Measurements from ENCODE around the gene RNF44.

The RNF44 gene

DNA sequence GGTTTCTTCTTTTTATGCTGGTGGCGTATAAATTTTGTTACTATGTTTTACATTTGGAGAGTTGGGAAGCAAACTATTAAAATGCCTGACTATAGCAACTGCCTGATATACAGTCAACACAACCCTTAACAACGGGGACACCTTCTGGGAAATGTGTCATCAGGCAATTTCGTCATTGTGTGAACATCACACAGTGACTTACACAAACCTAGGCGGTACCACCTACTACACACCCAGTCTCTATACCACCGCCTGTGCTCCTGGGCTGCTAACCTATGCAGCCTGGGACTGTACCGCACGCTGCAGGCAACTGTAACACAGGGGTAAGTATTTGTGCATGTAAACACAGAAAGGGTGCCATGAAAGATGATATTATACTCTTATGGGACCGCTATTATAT, 10.6 kb upstream of the RNF44 start:
- Histone ChIP-seq H3K4me1 (ENCODE audit: low read length) (peaks cover 3% of the 10 kb centered on the region; the same call in 1 of the 2 replicates), H4K20me1 (ENCODE audit: insufficient read depth, low read length) (no peaks in the 10 kb centered on the region), H3K27me3 (replicated peaks; ENCODE audit: insufficient read depth, low read length) (no peaks in the 10 kb centered on the region), H3K4me2 (ENCODE audit: low read depth, low read length) (no peak overlapping the region), H3K27ac (ENCODE audit: low read length) (no peak overlapping the region), H3K4me3 (ENCODE audit: low read length) (no peak overlapping the region), H2AFZ (ENCODE audit: low read length) (no peak overlapping the region), H3F3A (ENCODE audit: insufficient read depth, low read length) (peaks cover 10% of the 10 kb centered on the region), H3K36me3 (replicated peaks; ENCODE audit: insufficient read depth, low read length) (no peaks in the 10 kb centered on the region), H3K9me2 (replicated peaks; ENCODE audit: insufficient read depth, low read length) (no peaks in the 10 kb centered on the region), H3K79me2 (ENCODE audit: low read length) (0 out of 2 replicates have a peak, but pooled peaks cover 2% of the 10 kb centered on the region), H3K9ac (ENCODE audit: low read length) (no peak overlapping the region), H3K9me3 (replicated peaks; ENCODE audit: insufficient read depth, low read length) (no peaks in the 10 kb centered on the region)
- no peak for TF ChIP-seq EZH2 (optimal IDR thresholded peaks at IDR 0.05; ENCODE audit: low read depth, low read length)
- TF ChIP-seq EZH2phosphoT487 (IDR thresholded peaks at IDR 0.05; ENCODE audit: low read length): no peak
- TF ChIP-seq, protein P1, sequence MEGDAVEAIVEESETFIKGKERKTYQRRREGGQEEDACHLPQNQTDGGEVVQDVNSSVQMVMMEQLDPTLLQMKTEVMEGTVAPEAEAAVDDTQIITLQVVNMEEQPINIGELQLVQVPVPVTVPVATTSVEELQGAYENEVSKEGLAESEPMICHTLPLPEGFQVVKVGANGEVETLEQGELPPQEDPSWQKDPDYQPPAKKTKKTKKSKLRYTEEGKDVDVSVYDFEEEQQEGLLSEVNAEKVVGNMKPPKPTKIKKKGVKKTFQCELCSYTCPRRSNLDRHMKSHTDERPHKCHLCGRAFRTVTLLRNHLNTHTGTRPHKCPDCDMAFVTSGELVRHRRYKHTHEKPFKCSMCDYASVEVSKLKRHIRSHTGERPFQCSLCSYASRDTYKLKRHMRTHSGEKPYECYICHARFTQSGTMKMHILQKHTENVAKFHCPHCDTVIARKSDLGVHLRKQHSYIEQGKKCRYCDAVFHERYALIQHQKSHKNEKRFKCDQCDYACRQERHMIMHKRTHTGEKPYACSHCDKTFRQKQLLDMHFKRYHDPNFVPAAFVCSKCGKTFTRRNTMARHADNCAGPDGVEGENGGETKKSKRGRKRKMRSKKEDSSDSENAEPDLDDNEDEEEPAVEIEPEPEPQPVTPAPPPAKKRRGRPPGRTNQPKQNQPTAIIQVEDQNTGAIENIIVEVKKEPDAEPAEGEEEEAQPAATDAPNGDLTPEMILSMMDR (IDR thresholded peaks at IDR 0.05; ENCODE audit: low read length): no peak
- no peak for DNase-seq

DNA sequence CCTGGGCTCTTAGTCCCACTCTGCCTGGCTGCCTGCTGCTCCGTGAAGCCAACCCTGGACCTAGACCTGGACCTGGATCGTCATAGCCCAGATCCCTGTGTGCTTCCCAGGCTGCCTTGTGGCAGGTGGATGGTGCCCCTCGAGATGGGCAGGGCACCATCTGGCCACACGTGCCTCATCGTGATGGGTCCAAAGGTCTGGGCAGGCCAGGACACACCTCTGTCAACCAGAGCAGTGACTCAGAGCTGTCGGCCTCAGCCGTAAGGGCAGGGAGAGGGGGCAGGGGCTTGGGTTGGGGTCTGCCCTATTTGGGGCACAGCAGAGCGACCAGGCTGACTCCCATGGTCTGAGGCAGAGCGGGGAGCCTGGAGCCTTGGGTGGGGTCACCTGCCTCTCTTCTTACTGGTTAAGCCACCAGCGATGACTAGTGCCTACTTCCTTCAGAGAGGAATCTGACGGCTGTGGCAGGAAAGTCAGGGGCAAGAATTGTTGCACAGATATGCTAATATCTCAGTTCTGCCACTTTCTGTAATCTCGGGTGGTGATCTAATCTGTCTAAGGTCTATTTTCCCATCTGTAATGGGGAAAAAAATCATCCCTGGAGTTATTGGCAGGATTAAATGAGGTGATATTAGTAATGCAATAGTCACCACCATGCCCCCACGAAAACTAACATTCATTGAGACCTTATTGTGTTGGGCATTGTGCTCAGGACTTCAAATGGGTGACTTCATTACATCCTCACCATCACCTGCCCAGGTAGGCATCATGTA, 8.7 kb upstream of the RNF44 start:
- Histone ChIP-seq H3K4me1 (ENCODE audit: low read length) (peaks cover 20% of the 10 kb centered on the region), H3K4me3 (ENCODE audit: low read length) (no peak overlapping the region), H2AFZ (ENCODE audit: low read length) (no peak overlapping the region), H4K20me1 (ENCODE audit: insufficient read depth, low read length) (no peaks in the 10 kb centered on the region), H3K36me3 (replicated peaks; ENCODE audit: insufficient read depth, low read length) (no peaks in the 10 kb centered on the region), H3F3A (ENCODE audit: insufficient read depth, low read length) (peaks cover 22% of the 10 kb centered on the region), H3K27me3 (replicated peaks; ENCODE audit: insufficient read depth, low read length) (no peaks in the 10 kb centered on the region), H3K9ac (ENCODE audit: low read length) (no peak overlapping the region), H3K9me3 (replicated peaks; ENCODE audit: insufficient read depth, low read length) (no peaks in the 10 kb centered on the region), H3K27ac (ENCODE audit: low read length) (no peak overlapping the region), H3K4me2 (ENCODE audit: low read depth, low read length) (no peak overlapping the region), H3K79me2 (ENCODE audit: low read length) (0 out of 2 replicates have a peak, but pooled peaks cover 2% of the 10 kb centered on the region), H3K9me2 (replicated peaks; ENCODE audit: insufficient read depth, low read length) (no peaks in the 10 kb centered on the region)
- DNase-seq: no peak
- TF ChIP-seq, protein P1 (IDR thresholded peaks at IDR 0.05; ENCODE audit: low read length): no peak
- TF ChIP-seq EZH2 (optimal IDR thresholded peaks at IDR 0.05; ENCODE audit: low read depth, low read length): no peak
- TF ChIP-seq EZH2phosphoT487 (IDR thresholded peaks at IDR 0.05; ENCODE audit: low read length): no peak

DNA sequence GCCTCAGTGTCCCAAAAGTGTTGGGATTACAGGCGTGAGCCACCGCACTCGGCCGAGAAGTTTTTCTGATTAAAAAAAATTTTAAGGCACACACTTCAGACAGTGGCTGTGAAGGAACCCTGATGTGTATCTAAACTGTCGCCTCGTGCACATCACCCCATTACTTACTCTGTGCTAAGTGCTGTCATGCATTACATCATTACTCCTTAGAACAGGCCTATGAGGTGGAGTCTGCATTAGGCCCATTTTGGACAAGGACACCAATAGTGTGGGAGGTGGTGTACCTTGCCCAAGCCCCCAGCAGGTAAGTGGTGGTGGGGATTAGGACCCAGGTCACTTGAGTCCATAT, 8.2 kb upstream of the RNF44 start:
- Histone ChIP-seq H3K4me2 (ENCODE audit: low read depth, low read length) (no peak overlapping the region), H2AFZ (ENCODE audit: low read length) (no peak overlapping the region)

More for the DNA sequence above, 8.2 kb upstream of the RNF44 start:
- Histone ChIP-seq H3K4me1 (ENCODE audit: low read length) (peaks cover 21% of the 10 kb centered on the region), H3K27ac (ENCODE audit: low read length) (no peak overlapping the region), H4K20me1 (ENCODE audit: insufficient read depth, low read length) (no peaks in the 10 kb centered on the region), H3K27me3 (replicated peaks; ENCODE audit: insufficient read depth, low read length) (no peaks in the 10 kb centered on the region), H3K4me3 (ENCODE audit: low read length) (no peak overlapping the region), H3K9ac (ENCODE audit: low read length) (no peak overlapping the region), H3K79me2 (ENCODE audit: low read length) (0 out of 2 replicates have a peak, but pooled peaks cover 2% of the 10 kb centered on the region), H3K9me3 (replicated peaks; ENCODE audit: insufficient read depth, low read length) (no peaks in the 10 kb centered on the region), H3K36me3 (replicated peaks; ENCODE audit: insufficient read depth, low read length) (no peaks in the 10 kb centered on the region), H3F3A (ENCODE audit: insufficient read depth, low read length) (peaks cover 22% of the 10 kb centered on the region), H3K9me2 (replicated peaks; ENCODE audit: insufficient read depth, low read length) (no peaks in the 10 kb centered on the region)
- DNase-seq: no peak
- TF ChIP-seq, protein P1 (IDR thresholded peaks at IDR 0.05; ENCODE audit: low read length): no peak
- TF ChIP-seq EZH2 (optimal IDR thresholded peaks at IDR 0.05; ENCODE audit: low read depth, low read length) (no peak), EZH2phosphoT487 (IDR thresholded peaks at IDR 0.05; ENCODE audit: low read length) (no peak)

Measured in MM.1S (cell line).